ENCODE results near the gene KLHDC4.

GRCh38 chr16:87691686-87692079 is 74.1 kb downstream of the KLHDC4 start:
- TF ChIP-seq CTCF (conservative IDR thresholded peaks at IDR 0.05; ENCODE audit: low read length) (no peak), EZH2phosphoT487 (IDR thresholded peaks at IDR 0.05; ENCODE audit: borderline replicate concordance, low read depth, low read length) (no peak)

All from OCI-LY7 (cell line).